Mononuclear cell (primary cell): ENCODE measurements around the gene ZNF483. TPM values are rescaled to one million over a fixed set of nuclear protein-coding genes. Genes with fewer than 3 reads are reported as not detected.
"Not testable (repeated sequence)": the region's sequence is repeated elsewhere in the genome, so short reads cannot be mapped to it uniquely, and the experiment has no call there.

Experiments
- H3K27me3 ChIP-seq: 2 replicates; pipeline ENCODE4 v1.6.0; 2011; ENCODE audit warnings: low read length, control low read depth; ENCODE audit not compliant: insufficient read depth
- H3K4me1 ChIP-seq: 2 replicates; pipeline ENCODE4 v1.5.1; 2011; ENCODE audit warnings: mild to moderate bottlenecking, low read length, control low read depth; ENCODE audit not compliant: insufficient read depth
- H3K4me3 ChIP-seq: 2 replicates; pipeline ENCODE4 v1.5.1; 2011; ENCODE audit warnings: mild to moderate bottlenecking, low read length, moderate library complexity
- H3K9me3 ChIP-seq: 2 replicates; pipeline ENCODE4 v1.5.1; 2011; ENCODE audit warnings: low read depth, mild to moderate bottlenecking, control low read depth, low read length
- total RNA-seq: library from RNA; depleted of rRNA; stranded (reverse); fragments of >200 nt; gene quantifications from one replicate; pipeline ENCODE4 v1.2.3, GENCODE V29; 2012

The ZNF483 gene
- total RNA-seq, 1 donor, result 29.9 TPM

GRCh38 chr9:111617349-111617748 is 92.4 kb downstream of the ZNF483 start:
- not testable (repeated sequence) for H3K4me3 ChIP-seq, H3K27me3 ChIP-seq, H3K9me3 ChIP-seq, H3K4me1 ChIP-seq

GRCh38 chr9:111621895-111622480 is 97.0 kb downstream of the ZNF483 start:
- no peak overlapping the region for H3K4me3 ChIP-seq
- peaks cover 5% of the 10 kb centered on the region for H3K4me1 ChIP-seq
- H3K9me3 ChIP-seq, result no peaks in the 10 kb centered on the region
- H3K27me3 ChIP-seq, result no peaks in the 10 kb centered on the region

GRCh38 chr9:111622626-111623025 is 97.6 kb downstream of the ZNF483 start:
- no peaks in the 10 kb centered on the region for H3K9me3 ChIP-seq
- H3K4me3 ChIP-seq, result no peak overlapping the region
- no peaks in the 10 kb centered on the region for H3K27me3 ChIP-seq
- peaks cover 5% of the 10 kb centered on the region for H3K4me1 ChIP-seq

Other genes starting within 250 kb of the ZNF483 start
- not detected for gene OR2K2, start 195.0 kb upstream of the ZNF483 start, total RNA-seq
- gene ECPAS, start 40.8 kb upstream of the ZNF483 start, total RNA-seq, result 49.1 TPM
- 0.31 TPM for gene PTGR1, start 74.5 kb downstream of the ZNF483 start, total RNA-seq
- 4.9 TPM for gene DNAJC25, start 106.2 kb downstream of the ZNF483 start, total RNA-seq
- gene GNG10, start 136.4 kb downstream of the ZNF483 start, total RNA-seq, result 41.8 TPM